ENCODE results near the gene UBA3. TPM values are rescaled to one million over a fixed set of nuclear protein-coding genes. Genes with fewer than 3 reads are reported as not detected.

UBA3 gene
- total and polyA plus RNA-seq, 10 of the 15 experiments (the other 5 are each of a cell fraction or from before 2014, with no cell fraction given), result 72.9 to 131 (median 102) TPM

DNA sequence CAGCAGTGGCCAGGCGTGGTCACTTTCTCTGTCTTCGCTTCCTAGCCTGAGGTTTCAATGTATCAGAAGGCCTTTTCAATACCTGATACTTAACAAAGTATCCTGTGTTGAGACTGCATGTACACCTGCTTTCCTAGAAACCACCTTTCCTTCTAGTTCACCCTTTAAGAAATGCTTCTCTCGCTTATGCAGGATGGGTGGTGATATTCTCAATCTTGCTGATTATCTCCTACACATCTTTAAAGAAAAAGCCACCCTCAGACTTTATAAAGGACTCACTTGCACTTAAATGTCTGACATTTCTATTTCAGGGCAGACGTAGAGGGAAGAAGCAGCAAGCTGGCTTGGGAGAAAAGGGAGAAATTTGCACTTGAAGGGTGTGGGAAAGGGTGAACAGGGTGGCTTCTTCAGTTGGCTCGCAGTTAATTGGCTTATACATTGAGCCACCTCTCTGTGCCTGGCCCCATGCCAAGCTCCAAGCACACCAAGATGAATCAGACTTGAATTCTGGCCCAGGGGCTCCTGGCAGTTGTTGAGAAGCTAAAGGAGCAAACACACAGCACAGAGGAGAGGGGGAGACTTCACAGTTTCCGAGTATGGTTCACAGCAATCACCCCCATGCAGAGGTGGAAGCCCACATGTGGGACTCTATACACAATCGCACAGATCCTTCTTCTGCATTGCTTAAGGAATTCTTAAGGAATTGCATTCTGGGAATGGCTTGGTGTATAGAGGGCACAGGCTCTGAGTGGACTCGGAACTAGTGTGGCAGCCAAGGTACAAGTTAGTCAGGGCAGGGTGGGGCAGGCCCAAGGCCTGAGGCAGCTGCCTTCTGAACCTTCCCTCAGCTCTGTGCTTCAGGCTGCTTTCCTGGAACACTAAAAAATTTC, 5.9 kb upstream of the UBA3 start (continued):
- no peak for TF ChIP-seq JUNB (IDR thresholded peaks at IDR 0.05)

GRCh38 chr3:69085168-69085832, 5.1 kb upstream of the UBA3 start:
- Histone ChIP-seq H3K27me3 (replicated peaks in 1 of 2; ENCODE audit: control insufficient read depth in 2 of 2, insufficient read depth in 2 of 2, low read length in 1 of 2) (no peaks in the 10 kb centered on the region), H3K9ac (ENCODE audit: control insufficient read depth, insufficient read depth, low read length) (peak overlapping the region; percentile 90), H3K79me2 (ENCODE audit: control insufficient read depth, insufficient read depth, low read length) (peaks cover 62% of the 10 kb centered on the region), H3K27ac (ENCODE audit: control insufficient read depth, insufficient read depth) (peak overlapping the region; percentile 75), H3K9me3 (replicated peaks; ENCODE audit: control insufficient read depth, insufficient read depth, low read length) (no peaks in the 10 kb centered on the region), H3K36me3 (ENCODE audit: control insufficient read depth in 2 of 2, insufficient read depth in 2 of 2, low read length in 1 of 2) (peaks cover 0 to 2% of the 10 kb centered on the region in 2 experiments; a peak in 1 of 4 replicates), H4K20me1 (ENCODE audit: control insufficient read depth, insufficient read depth) (no peaks in the 10 kb centered on the region), H2AFZ (ENCODE audit: control insufficient read depth, low read depth, low read length) (peak overlapping the region; percentile 63), H3K4me2 (ENCODE audit: control insufficient read depth, insufficient read depth) (peak overlapping the region; percentile 99), H3K4me1 (ENCODE audit: control insufficient read depth, insufficient read depth, low read length) (peaks cover 36% of the 10 kb centered on the region), H3K4me3 (peak overlapping the region; percentile 98)
- in situ Hi-C loops (cut with MboI), result no loop called here
- ChIA-PET CTCF (interaction anchor here (0.6 to 2.8 kb wide), 7 partner anchors 8 to 73 kb away, joined by 3 to 7 read pairs (median 4); partner anchors contain the start of genes EOGT and TMF1), RAD21 (ENCODE audit: unreplicated experiment) (interaction anchor here (0.5 to 16.7 kb wide), 10 partner anchors 9 to 349 kb away, joined by 3 to 152 read pairs (median 4); partner anchors contain the start of genes EOGT and TMF1), SMC1A (ENCODE audit: uncharacterized antibody, unreplicated experiment) (interaction anchor here (0.8 to 19.6 kb wide), 10 partner anchors 8 to 348 kb away, joined by 3 to 234 read pairs (median 3); partner anchors contain the start of gene TMF1), POLR2A (interaction anchor here (0.7 to 4.1 kb wide), 8 partner anchors 10 to 357 kb away, joined by 3 to 30 read pairs (median 6); partner anchors contain the start of gene TMF1)
- intact Hi-C loops (cut with micrococcal nuclease; ENCODE audit: unreplicated experiment), result loop anchor here (2.0 to 10.0 kb wide), 3 partner anchors 32 to 1430 kb away; partner anchors contain the start of genes EOGT, SUCLG2 and TMF1
- FAIRE-seq (no peak), DNase-seq (ENCODE audit: low read depth, low spot score) (no peak), ATAC-seq (peak; percentile 7)
- TF ChIP-seq LARP7 (IDR thresholded peaks at IDR 0.05) (no peak), JUNB (IDR thresholded peaks at IDR 0.05) (no peak), NKRF (conservative IDR thresholded peaks at IDR 0.05) (peak; percentile 31; the same call in 1 of the 2 replicates), ZBTB11 (CRISPR knock-in tag; IDR thresholded peaks at IDR 0.05) (no peak), YY1 (IDR thresholded peaks at IDR 0.05; ENCODE audit: low read depth, low read length) (0 out of 2 replicates have a peak, but pooled peaks have one; percentile 23), WRNIP1 (IDR thresholded peaks at IDR 0.05; ENCODE audit: borderline replicate concordance, low read depth, low read length) (peak; percentile 95), USF1 (IDR thresholded peaks at IDR 0.05; ENCODE audit: borderline replicate concordance, extremely low read length, insufficient read depth, low read depth, low read length) (no peak), BRCA1 (IDR thresholded peaks at IDR 0.05; ENCODE audit: low read depth, low read length) (no peak)
- BruUV-seq (replicated peaks), result TSS peak; percentile 63
- WGBS (ENCODE audit: insufficient coverage, insufficient replicate concordance, low lambda C conversion rate, missing lambda C conversion rate), result under 1% methylated on average over 26 of the region's 26 CpGs
